Activated gamma-delta T cell treated with anti-CD3 and anti-CD28 coated beads, Interleukin-2, amount 50 U/mL, for 16 hours (primary cell): Measurements from ENCODE around the gene RPS27.
"Not testable (repeated sequence)": the region's sequence is repeated elsewhere in the genome, so short reads cannot be mapped to it uniquely, and the experiment has no call there.

Experiments used
- DNase-seq: peaks from one replicate; pipeline ENCODE4 v3.0.0-alpha.2; 2020; ENCODE audit warnings: low read depth

RPS27 gene

GRCh38 chr1:153985941-153986761 lies 4.4 kb upstream of the RPS27 start, which contains the start of gene RAB13:
TSS of gene RAB13 (minus strand) at chr1:153986339. CDS start at chr1:153986236, 103 bp downstream.
- DNase-seq, result no peak

DNA sequence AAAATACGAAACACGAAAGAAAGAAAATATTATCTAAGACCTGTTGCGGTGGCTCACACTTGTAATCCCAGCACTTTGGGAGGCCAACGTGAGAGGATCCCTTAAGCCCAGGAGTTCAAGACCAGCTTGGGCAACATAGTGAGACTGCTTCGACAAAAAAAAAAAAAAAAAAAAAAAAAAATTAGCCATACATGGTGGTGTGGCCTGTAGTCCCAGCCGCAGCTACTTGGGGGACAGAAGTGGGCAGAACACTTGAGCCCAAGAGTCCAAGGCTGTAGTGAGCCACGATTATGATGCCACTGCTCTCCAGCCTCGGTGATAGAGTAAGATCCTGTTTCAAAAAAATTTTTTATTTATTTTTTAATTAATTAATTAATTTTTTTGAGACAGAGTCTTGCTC lies 2.9 kb upstream of the RPS27 start:
- no peak for DNase-seq

GRCh38 chr1:153991151-153991630 lies 629 bp downstream of the RPS27 start:
- DNase-seq, result no peak

GRCh38 chr1:153991806-153992205 lies 1.2 kb downstream of the RPS27 start:
- no peak for DNase-seq

- DNase-seq, result no peak
Observed at GRCh38 chr1:153995202-153995601, 4.6 kb downstream of the RPS27 start.

GRCh38 chr1:153995640-153996039 lies 5.1 kb downstream of the RPS27 start:
- no peak for DNase-seq

- not testable (repeated sequence) for DNase-seq
Observed at GRCh38 chr1:153996882-153997281, 6.3 kb downstream of the RPS27 start.

DNA sequence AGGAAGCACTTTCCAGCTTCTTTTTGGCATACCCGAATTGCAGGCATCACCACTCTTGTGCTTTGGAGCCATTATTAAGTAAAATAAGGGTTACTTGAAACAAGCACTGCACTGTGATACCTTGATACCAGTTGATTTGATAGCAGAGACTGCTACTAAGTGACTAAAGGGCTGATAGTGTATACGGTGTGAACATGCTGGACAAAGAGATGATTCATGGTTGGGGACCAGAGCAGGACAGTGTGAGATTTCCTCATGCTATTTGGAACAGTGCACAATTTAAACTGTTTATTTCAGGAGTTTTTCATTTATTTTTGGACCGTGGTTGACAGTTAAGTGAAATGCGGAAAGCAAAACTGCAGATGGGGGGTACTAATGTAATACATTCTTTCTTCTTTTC lies 9.9 kb downstream of the RPS27 start:
- DNase-seq, result no peak

DNA sequence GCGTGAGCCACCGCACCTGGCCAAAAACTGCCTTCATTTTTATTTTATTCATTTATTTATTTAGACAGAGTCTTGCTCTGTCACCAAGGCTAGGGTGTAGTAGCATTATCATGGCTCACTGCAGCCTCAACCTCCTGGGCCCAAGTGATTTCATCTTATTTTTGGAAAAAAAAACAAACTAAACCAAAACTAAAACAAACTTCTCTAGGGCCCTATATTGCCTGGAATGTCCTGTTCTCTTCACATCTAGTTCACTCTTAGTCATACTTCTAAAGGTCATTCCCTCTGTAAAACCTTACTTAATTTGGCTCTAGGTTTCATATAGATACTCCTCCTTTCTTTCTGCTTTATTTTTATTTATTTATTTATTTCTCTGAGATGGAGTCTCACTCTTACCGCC lies 15.6 kb downstream of the RPS27 start:
- DNase-seq, result no peak

DNA sequence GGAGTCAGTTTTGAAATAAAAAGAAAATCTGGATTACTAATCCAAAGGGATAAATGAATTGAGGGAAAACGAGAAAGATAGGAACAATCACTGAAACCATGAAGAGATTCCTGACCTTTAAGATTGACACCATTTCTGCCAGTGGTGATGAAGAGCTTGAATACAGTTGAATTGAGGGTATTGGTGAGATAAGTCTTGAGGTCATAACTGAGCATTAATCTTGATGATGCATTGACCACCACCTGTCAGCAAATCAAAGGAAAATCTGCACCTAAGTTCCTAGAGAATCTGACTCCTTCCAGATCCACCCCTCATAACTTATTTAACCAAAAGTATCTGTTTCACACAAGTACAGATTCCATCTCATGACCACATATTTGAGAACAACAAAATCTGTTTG lies 21.6 kb downstream of the RPS27 start:
- no peak for DNase-seq

DNA sequence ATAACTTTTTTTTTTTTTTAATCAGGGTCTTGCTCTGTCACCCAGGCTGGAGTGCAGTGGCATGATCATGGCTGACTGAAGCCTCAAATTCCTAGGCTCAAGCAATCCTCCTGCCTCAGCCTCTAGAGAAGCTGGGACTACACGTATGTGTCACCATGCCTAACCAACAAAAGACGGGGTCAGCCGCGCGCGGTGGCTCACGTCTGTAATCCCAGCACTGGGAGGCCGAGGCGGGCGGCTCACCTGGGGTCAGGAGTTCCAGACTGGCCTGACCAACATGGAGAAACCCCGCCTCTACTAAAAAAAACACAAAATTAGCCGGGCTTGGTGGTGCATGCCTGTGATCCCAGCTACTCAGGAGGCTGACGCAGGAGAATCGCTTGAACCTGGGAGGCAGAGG lies 22.0 kb downstream of the RPS27 start:
- DNase-seq, result not testable (repeated sequence)

DNA sequence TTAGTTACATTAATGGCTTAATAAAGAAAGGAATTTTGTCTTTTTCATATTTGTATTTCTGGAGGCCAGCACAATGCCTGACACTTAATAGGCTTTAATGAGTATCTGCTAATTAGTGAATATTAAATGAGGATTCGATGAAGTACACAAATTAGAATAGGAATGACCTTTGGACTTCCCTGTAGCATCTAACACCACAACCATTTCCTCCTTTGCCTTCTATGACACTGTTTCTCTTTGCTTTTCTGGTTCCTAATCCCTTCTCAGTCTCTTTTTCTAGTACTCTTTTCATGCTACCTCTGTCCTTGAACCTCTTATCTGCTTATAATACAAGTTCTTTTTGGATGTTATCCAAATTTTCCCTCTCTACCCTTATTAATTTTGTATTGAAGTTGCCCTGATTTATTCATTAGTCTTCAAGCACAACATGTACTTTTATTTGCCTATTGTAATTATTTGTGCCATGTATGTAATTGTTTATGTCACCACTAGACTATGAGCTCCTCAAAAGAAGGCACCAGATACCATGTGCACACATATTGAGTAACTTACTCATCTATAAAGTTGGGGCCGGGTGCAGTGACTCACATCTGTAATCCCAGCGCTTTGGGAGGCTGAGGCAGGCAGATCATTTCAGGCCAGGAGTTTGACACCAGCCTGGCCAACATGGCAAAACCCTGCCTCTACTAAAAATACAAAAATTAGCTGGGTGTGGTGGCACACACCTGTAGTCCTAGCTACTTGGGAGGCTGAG lies 23.8 kb downstream of the RPS27 start:
- DNase-seq, result no peak

GRCh38 chr1:154019269-154019668 lies 28.7 kb downstream of the RPS27 start:
- no peak for DNase-seq

- no peak for DNase-seq
Observed at GRCh38 chr1:154019940-154020339, 29.4 kb downstream of the RPS27 start.

GRCh38 chr1:154033697-154034096 lies 43.1 kb downstream of the RPS27 start:
- DNase-seq, result not testable (repeated sequence)
